ENCODE measurements around the gene ACLY. TPM values are rescaled to one million over a fixed set of nuclear protein-coding genes. Genes with fewer than 3 reads are reported as not detected.

Gene ACLY
- polyA plus RNA-seq, 1 donor (not counting 4 experiments of a cell fraction or from before 2014, with no cell fraction given): 363 TPM

GRCh38 chr17:41873559-41874292 lies 45.0 kb downstream of the ACLY start:
- Histone ChIP-seq H3K4me3 (ENCODE audit: control insufficient read depth in 2 of 3, extremely low read depth in 1 of 3, insufficient read depth in 2 of 3, low read depth in 1 of 3, low read length in 3 of 3) (no peak overlapping the region), H4K20me1 (ENCODE audit: control insufficient read depth, extremely low read depth, insufficient read depth, low read length) (no peaks in the 10 kb centered on the region), H3K9me1 (ENCODE audit: control insufficient read depth, extremely low read depth, insufficient read depth, low read length) (no peaks in the 10 kb centered on the region), H3K27me3 (ENCODE audit: control insufficient read depth, extremely low read depth, insufficient read depth, low read length) (no peaks in the 10 kb centered on the region), H3K4me1 (ENCODE audit: control insufficient read depth, extremely low read depth, insufficient read depth, low read length) (peaks cover 6% of the 10 kb centered on the region), H2AFZ (ENCODE audit: control insufficient read depth, low read length) (no peak overlapping the region), H3K27ac (ENCODE audit: control insufficient read depth, insufficient read depth, low read length) (no peak overlapping the region), H3K9ac (ENCODE audit: control insufficient read depth, extremely low read depth, insufficient read depth, low read length) (no peak overlapping the region), H3K9me3 (ENCODE audit: control insufficient read depth, low read depth, low read length) (no peaks in the 10 kb centered on the region), H3K4me2 (ENCODE audit: control insufficient read depth, extremely low read depth, insufficient read depth, low read depth, low read length) (no peak overlapping the region), H3K36me3 (ENCODE audit: control insufficient read depth in 2 of 2, extremely low read depth in 1 of 2, insufficient read depth in 2 of 2, low read length in 2 of 2) (peaks cover 54 to 59% of the 10 kb centered on the region in 2 experiments), H3K79me2 (ENCODE audit: control insufficient read depth, insufficient read depth, low read length) (no peaks in the 10 kb centered on the region)
- dilution Hi-C loops (cut with MboI; ENCODE audit: extremely low pct_ligation_motif_present, low sequenced_read_pairs): no loop called here
- DNase-seq (ENCODE audit: low read depth, low spot score): no peak
- no peak for FAIRE-seq
- TF ChIP-seq EZH2 (IDR thresholded peaks at IDR 0.05; ENCODE audit: low read length): no peak
- TF ChIP-seq, protein P1, sequence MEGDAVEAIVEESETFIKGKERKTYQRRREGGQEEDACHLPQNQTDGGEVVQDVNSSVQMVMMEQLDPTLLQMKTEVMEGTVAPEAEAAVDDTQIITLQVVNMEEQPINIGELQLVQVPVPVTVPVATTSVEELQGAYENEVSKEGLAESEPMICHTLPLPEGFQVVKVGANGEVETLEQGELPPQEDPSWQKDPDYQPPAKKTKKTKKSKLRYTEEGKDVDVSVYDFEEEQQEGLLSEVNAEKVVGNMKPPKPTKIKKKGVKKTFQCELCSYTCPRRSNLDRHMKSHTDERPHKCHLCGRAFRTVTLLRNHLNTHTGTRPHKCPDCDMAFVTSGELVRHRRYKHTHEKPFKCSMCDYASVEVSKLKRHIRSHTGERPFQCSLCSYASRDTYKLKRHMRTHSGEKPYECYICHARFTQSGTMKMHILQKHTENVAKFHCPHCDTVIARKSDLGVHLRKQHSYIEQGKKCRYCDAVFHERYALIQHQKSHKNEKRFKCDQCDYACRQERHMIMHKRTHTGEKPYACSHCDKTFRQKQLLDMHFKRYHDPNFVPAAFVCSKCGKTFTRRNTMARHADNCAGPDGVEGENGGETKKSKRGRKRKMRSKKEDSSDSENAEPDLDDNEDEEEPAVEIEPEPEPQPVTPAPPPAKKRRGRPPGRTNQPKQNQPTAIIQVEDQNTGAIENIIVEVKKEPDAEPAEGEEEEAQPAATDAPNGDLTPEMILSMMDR (optimal IDR thresholded peaks at IDR 0.05 in 1 of 3, IDR thresholded peaks at IDR 0.05 in 1 of 3, conservative IDR thresholded peaks at IDR 0.05 in 1 of 3; ENCODE audit: extremely low read depth in 1 of 3, insufficient read depth in 2 of 3, low read length in 3 of 3): no peak

- Histone ChIP-seq H3K27ac (ENCODE audit: control insufficient read depth, insufficient read depth, low read length) (no peak overlapping the region), H3K9me3 (ENCODE audit: control insufficient read depth, low read depth, low read length) (no peaks in the 10 kb centered on the region), H3K4me2 (ENCODE audit: control insufficient read depth, extremely low read depth, insufficient read depth, low read depth, low read length) (no peak overlapping the region), H3K36me3 (ENCODE audit: control insufficient read depth in 2 of 2, extremely low read depth in 1 of 2, insufficient read depth in 2 of 2, low read length in 2 of 2) (peaks cover 48 to 61% of the 10 kb centered on the region in 2 experiments), H3K4me3 (ENCODE audit: control insufficient read depth in 2 of 3, extremely low read depth in 1 of 3, insufficient read depth in 2 of 3, low read depth in 1 of 3, low read length in 3 of 3) (no peak overlapping the region), H3K9ac (ENCODE audit: control insufficient read depth, extremely low read depth, insufficient read depth, low read length) (no peak overlapping the region), H3K79me2 (ENCODE audit: control insufficient read depth, insufficient read depth, low read length) (no peaks in the 10 kb centered on the region), H3K27me3 (ENCODE audit: control insufficient read depth, extremely low read depth, insufficient read depth, low read length) (no peaks in the 10 kb centered on the region), H3K4me1 (ENCODE audit: control insufficient read depth, extremely low read depth, insufficient read depth, low read length) (peaks cover 6% of the 10 kb centered on the region), H4K20me1 (ENCODE audit: control insufficient read depth, extremely low read depth, insufficient read depth, low read length) (no peaks in the 10 kb centered on the region), H3K9me1 (ENCODE audit: control insufficient read depth, extremely low read depth, insufficient read depth, low read length) (no peaks in the 10 kb centered on the region), H2AFZ (ENCODE audit: control insufficient read depth, low read length) (no peak overlapping the region)
- TF ChIP-seq, protein P1 (optimal IDR thresholded peaks at IDR 0.05 in 1 of 3, IDR thresholded peaks at IDR 0.05 in 1 of 3, conservative IDR thresholded peaks at IDR 0.05 in 1 of 3; ENCODE audit: extremely low read depth in 1 of 3, insufficient read depth in 2 of 3, low read length in 3 of 3): no peak
- no peak for TF ChIP-seq EZH2 (IDR thresholded peaks at IDR 0.05; ENCODE audit: low read length)
- no peak for FAIRE-seq
- dilution Hi-C loops (cut with MboI; ENCODE audit: extremely low pct_ligation_motif_present, low sequenced_read_pairs): no loop called here
- no peak for DNase-seq (ENCODE audit: low read depth, low spot score)
Observed at GRCh38 chr17:41871789-41872188, 47.0 kb downstream of the ACLY start.
